Fibroblast of skin of left quadriceps (primary cell): ENCODE measurements around the gene OR51B4.
A peak's percentile ranks its signal among the peaks of the same experiment; 100 is the strongest.
"Not testable (repeated sequence)": the region's sequence is repeated elsewhere in the genome, so short reads cannot be mapped to it uniquely, and the experiment has no call there.

Experiments
- DNase-seq, 2 experiments: peaks; one replicate each; pipeline ENCODE4 v3.0.0-alpha.2; 2013; ENCODE audit warnings: low read depth in 2 of 2

The OR51B4 gene

GRCh38 chr11:5294342-5294995, 7.3 kb downstream of the OR51B4 start:
- not testable (repeated sequence) for DNase-seq

DNA sequence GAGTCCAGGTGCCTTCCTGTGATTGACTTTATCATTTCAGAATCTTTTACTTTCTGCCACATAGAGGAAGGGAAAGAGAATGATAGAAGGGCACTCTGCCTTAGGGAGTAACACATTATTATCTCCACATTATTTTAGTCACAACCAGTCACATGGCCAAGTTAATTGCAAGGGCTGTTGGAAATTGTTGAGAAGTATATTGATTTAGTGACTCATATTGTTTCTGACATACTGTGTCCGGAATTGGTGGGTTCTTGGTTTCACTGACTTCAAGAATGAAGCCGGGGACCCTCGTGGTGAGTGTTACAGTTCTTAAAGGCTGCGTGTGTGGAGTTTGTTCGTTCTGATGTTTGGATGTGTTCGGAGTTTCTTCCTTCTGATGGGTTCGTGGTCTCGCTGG, 8.7 kb downstream of the OR51B4 start:
- DNase-seq = no peak

DNA sequence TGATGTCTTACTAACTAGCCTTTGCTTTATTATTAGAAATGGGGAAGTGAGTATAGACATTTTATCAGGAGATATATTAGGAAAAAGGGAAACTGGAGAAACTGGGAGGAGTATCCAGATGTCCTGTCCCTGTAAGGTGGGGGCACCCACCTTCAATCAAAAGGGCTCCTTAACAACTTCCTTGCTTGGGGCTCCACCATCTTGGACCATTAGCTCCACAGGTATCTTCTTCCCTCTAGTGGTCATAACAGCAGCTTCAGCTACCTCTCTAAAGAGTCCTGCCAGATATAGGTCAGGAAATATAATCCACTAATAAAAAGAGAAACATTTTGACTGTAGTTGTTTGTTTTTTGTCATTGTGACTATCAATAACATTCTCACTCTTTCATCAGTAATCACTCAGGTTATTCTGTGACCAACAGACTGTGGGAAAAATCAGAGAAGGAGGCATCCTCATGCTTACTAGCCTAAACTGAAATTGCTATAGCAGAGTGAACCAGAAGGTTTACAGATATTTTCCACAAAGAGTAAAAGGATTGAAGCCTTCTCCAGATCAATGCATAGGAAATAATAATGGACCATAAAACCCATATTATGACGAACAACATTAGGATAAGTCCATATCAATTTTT, 10.4 kb downstream of the OR51B4 start:
- no peak for DNase-seq

- no peak for DNase-seq
Measured at GRCh38 chr11:5290106-5290505, 11.6 kb downstream of the OR51B4 start.

DNA sequence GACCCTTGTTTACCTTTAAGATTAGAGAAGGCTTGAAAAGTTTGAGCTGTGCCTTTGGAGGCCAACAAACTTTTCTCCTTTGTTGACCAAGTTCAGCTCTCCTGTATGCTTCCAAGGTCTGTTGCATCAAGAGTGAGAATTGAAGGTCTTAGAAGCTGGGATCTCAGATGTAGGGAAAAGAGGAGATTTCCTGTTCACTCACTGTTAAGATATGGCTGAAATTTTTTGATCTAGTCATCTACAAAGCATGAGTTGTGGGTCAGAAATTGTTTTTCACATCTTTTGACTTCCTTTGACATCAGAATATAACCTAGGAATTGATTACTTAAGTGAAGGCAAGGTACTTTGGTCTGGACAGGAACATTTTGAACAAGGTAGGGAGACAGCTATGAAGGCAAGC, 12.1 kb downstream of the OR51B4 start:
- no peak for DNase-seq

DNA sequence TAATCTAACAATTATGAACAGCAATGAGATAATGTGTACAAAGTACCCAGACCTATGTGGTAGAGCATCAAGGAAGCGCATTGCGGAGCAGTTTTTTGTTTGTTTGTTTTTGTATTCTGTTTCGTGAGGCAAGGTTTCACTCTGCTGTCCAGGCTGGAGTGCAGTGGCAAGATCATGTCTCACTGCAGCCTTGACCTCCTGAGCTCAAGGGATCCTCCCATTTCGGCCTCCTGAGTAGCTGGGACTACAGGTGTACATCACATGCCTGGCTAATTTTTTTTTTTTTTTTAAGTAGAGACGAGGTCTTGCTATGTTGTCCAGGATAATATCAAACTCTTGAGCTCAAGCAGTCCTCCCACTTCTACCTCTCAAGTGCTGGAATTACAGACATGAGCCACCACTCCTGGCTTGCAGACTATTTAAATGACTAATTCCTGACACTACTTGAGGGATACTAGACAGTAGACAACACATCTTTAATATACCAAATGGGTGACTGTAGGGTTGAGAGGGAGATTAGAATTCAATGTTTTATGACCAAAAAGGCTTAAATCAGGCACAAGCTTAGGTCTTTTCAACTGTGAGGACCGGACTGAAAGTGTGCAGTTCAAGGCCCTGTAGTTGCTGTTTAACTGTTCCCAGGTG, 12.7 kb downstream of the OR51B4 start:
- no peak for DNase-seq

GRCh38 chr11:5288108-5288905, 13.4 kb downstream of the OR51B4 start:
- DNase-seq = no peak

GRCh38 chr11:5286901-5287300, 14.8 kb downstream of the OR51B4 start:
- no peak for DNase-seq

- DNase-seq = no peak
Measured at GRCh38 chr11:5286351-5286750, 15.4 kb downstream of the OR51B4 start.

DNA sequence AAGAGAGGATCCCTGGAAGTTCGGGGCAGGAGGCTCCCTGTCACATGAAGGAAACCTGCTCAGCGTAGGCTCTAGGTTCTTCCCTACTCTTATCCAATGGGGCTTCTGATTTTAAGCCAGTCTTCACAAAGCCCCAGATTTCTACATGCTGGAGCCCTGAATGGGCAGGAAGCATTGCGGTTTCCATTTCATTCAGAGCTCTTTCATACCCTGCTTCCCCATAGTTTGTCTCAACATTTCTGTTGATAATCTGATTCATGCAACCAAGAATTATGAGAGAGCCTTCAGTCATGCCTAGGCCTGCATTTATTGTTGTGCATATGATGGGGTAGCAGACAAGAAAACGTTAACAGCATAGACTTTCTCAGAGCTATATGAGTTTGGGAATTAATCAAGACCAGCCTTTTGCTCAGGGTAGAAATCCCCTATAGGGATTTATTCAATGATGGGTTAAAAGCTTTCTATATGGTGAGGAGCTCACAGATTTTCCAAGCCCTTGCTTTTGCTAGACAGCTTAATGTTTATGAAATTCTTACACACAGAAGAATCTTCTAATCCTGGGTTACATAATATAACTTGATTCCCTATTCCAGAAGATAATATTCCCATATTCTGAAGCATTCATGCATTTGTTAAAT, 15.9 kb downstream of the OR51B4 start:
- DNase-seq = no peak

- no peak for DNase-seq
Measured at GRCh38 chr11:5284637-5285036, 17.1 kb downstream of the OR51B4 start.

GRCh38 chr11:5283882-5284281, 17.9 kb downstream of the OR51B4 start:
- DNase-seq = no peak

GRCh38 chr11:5283086-5283485, 18.7 kb downstream of the OR51B4 start:
- no peak for DNase-seq

GRCh38 chr11:5282628-5283027, 19.1 kb downstream of the OR51B4 start:
- no peak for DNase-seq

- no peak for DNase-seq
Measured at GRCh38 chr11:5281596-5281995, 20.1 kb downstream of the OR51B4 start.

- peak; percentile 85 to 87 for DNase-seq
Measured at GRCh38 chr11:5280582-5281102, 21.1 kb downstream of the OR51B4 start.

GRCh38 chr11:5279471-5280090, 22.2 kb downstream of the OR51B4 start:
- DNase-seq = no peak

DNA sequence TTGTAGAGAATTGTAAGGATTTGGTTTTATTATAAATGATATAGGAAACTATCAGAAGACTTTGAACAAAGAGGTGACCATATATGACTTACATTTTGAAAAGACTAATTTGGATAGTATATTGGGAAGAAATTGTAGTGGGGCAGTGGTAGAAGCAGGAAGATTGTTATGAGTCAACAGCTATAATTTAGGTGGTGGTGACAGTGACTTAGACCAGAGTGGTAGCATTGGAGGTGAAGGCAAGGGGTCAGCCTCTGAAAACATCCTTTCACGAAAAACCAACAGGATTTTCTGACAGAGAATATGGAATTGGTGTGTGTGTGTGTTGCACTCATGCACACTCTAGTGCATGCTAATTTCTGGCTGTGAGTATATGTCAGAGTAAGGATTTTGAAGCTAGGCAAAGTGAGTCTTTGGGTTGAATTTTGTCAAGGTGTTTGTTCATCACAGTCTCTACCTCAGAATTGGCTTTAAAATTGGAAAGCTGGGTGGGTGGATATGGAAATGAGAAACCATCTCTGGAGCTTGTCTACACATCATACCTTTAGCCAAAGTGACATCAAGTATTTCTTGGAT, 23.9 kb downstream of the OR51B4 start:
- no peak for DNase-seq

DNA sequence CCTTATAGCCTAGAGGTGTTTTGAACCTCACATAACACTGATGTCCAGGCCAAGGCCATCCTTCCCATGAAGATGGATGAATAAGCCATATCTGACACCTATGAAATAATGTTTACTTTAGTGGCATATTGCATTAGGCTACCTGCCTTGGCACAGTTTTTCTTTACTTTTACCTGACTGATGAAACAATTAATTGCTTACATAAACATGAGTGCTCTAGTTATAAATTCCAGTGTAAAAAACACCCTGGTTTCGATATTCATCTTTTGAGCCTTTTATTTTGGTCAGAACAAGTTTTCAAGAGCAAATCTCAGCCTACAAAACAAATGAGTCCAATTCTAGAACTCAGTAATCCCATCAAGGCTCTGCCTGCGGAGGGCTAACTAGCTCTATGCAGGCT, 25.0 kb downstream of the OR51B4 start:
- no peak for DNase-seq

DNA sequence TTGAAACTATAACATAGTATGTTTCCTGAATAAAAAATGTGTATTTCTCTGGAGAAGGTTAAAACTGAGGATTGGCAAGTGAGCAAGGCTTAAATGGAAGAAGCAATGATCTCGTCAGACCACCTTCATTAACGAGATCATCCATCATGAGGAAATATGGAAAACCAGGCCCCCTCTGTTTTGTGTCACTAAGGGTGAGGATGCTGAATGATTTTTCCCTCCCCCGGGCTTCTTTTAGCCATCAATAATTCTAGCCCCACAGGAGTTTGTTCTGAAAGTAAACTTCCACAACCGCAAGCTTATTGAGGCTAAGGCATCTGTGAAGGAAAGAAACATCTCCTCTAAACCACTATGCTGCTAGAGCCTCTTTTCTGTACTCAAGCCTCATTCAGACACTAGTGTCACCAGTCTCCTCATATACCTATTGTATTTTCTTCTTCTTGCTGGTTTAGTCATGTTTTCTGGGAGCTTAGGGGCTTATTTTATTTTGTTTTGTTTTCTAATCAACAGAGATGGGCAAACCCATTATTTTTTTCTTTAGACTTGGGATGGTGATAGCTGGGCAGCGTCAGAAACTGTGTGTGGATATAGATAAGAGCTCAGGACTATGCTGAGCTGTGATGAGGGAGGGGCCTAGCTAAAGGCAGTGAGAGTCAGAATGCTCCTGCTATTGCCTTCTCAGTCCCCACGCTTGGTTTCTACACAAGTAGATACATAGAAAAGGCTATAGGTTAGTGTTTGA, 26.2 kb downstream of the OR51B4 start:
- DNase-seq = no peak
